HEK293 (cell line): ENCODE measurements around the gene SEMG1.

Source experiments
- CTCF ChIA-PET: fragments of 350-600 bp; formaldehyde crosslinking; extraction: SDS; loops from one replicate; lab custom pipeline; 2021; ENCODE audit warnings: antibody characterized with exemption; lab: Yijun Ruan, JAX
- POLR2A ChIA-PET: fragments of 300-600 bp; formaldehyde crosslinking; extraction: SDS; loops from one replicate; lab custom pipeline; 2020; ENCODE audit warnings: antibody characterized with exemption, inconsistent platforms; lab: Yijun Ruan, JAX
- H3K27ac ChIP-seq: fragments of 200-500 bp; sonication (Bioruptor generic); 2 replicates; pipeline ENCODE4 v1.5.1; 2014; ENCODE audit warnings: low read depth, low read length, control low read depth, inconsistent platforms; ENCODE audit errors: extremely low read depth
- H3K36me3 ChIP-seq, 2 experiments: fragments of 200-500 bp in 1 of 2; sonication (Bioruptor generic) in 1 of 2; 1 replicate in 1 of 2; 2 replicates in 1 of 2; pipeline ENCODE4 v1.5.1; 2014 to 2017; ENCODE audit warnings: inconsistent platforms in 2 of 2, low read length in 2 of 2; ENCODE audit not compliant: control insufficient read depth in 2 of 2, insufficient read depth in 1 of 2
- H3K4me1 ChIP-seq: fragments of 200-500 bp; sonication (Bioruptor generic); 2 replicates; pipeline ENCODE4 v1.5.1; 2014; ENCODE audit warnings: mild to moderate bottlenecking, low read length, inconsistent platforms; ENCODE audit not compliant: control insufficient read depth, insufficient read depth
- H3K4me3 ChIP-seq: 2 replicates; pipeline ENCODE4 v1.5.1; 2011; ENCODE audit warnings: low read depth, mild to moderate bottlenecking, control low read depth, low read length, moderate library complexity
- H3K9me3 ChIP-seq: fragments of 200-500 bp; sonication (Bioruptor generic); 2 replicates; pipeline ENCODE4 v1.5.1; 2014; ENCODE audit warnings: low read depth, low read length, inconsistent platforms; ENCODE audit not compliant: control insufficient read depth, insufficient read depth
- GLI4 ChIP-seq: fragments of 450-650 bp; formaldehyde crosslinking; IDR thresholded peaks from 2 replicates; pipeline ENCODE4 v1.5.1; 2016; ENCODE audit warnings: missing biosample characterization, missing genetic modification characterization
- KLF9 ChIP-seq: fragments of 450-650 bp; formaldehyde crosslinking; IDR thresholded peaks from 2 replicates; pipeline ENCODE4 v1.5.1; 2016; ENCODE audit warnings: missing biosample characterization, missing genetic modification characterization, low read depth
- PRDM1 ChIP-seq: fragments of 450-650 bp; formaldehyde crosslinking; IDR thresholded peaks from 2 replicates; pipeline ENCODE4; 2016; ENCODE audit warnings: missing biosample characterization, missing genetic modification characterization
- SETDB1 ChIP-seq: IDR thresholded peaks from one replicate; pipeline ENCODE4 v1.6.1; 2017; ENCODE audit warnings: mild to moderate bottlenecking, low read length, moderate library complexity, mixed read lengths; ENCODE audit not compliant: insufficient read length
- TRIM28 ChIP-seq: IDR thresholded peaks from 2 replicates; pipeline ENCODE4 v1.6.1; 2011; ENCODE audit warnings: low read length, control low read depth, borderline replicate concordance
- YY1 ChIP-seq: fragments of 450-650 bp; formaldehyde crosslinking; IDR thresholded peaks from 2 replicates; pipeline ENCODE4 v1.5.1; 2018; ENCODE audit warnings: missing biosample characterization, missing genetic modification characterization
- ZBTB1 ChIP-seq: fragments of 450-650 bp; formaldehyde crosslinking; IDR thresholded peaks from 2 replicates; pipeline ENCODE4 v1.5.1; 2016; ENCODE audit warnings: missing biosample characterization, missing genetic modification characterization
- ZBTB11 ChIP-seq: fragments of 450-650 bp; formaldehyde crosslinking; conservative IDR thresholded peaks from 2 replicates; pipeline ENCODE4 v1.5.1; 2016; ENCODE audit warnings: low read depth, missing biosample characterization, missing genetic modification characterization
- ZBTB17 ChIP-seq: fragments of 450-650 bp; formaldehyde crosslinking; IDR thresholded peaks from 2 replicates; pipeline ENCODE4 v1.5.1; 2016; ENCODE audit warnings: missing biosample characterization, missing genetic modification characterization
- ZFP3 ChIP-seq: fragments of 450-650 bp; formaldehyde crosslinking; IDR thresholded peaks from 2 replicates; pipeline ENCODE4 v1.5.1; 2016; ENCODE audit warnings: low read depth, missing biosample characterization, missing genetic modification characterization
- ZFP41 ChIP-seq: fragments of 450-650 bp; formaldehyde crosslinking; IDR thresholded peaks from 2 replicates; pipeline ENCODE4 v1.5.1; 2016; ENCODE audit warnings: missing biosample characterization, missing genetic modification characterization, borderline replicate concordance
- ZFP69B ChIP-seq: fragments of 450-650 bp; formaldehyde crosslinking; IDR thresholded peaks from 2 replicates; pipeline ENCODE4 v1.5.1; 2016; ENCODE audit warnings: missing biosample characterization, missing genetic modification characterization
- ZNF121 ChIP-seq: fragments of 450-650 bp; formaldehyde crosslinking; IDR thresholded peaks from 2 replicates; pipeline ENCODE4 v1.5.1; 2016; ENCODE audit warnings: missing biosample characterization, missing genetic modification characterization
- ZNF133 ChIP-seq: fragments of 450-650 bp; formaldehyde crosslinking; IDR thresholded peaks from 2 replicates; pipeline ENCODE4 v1.5.1; 2016; ENCODE audit warnings: missing biosample characterization, missing genetic modification characterization
- ZNF184 ChIP-seq: fragments of 450-650 bp; IDR thresholded peaks from 2 replicates; pipeline ENCODE4 v1.5.1; 2018; ENCODE audit warnings: missing biosample characterization, mild to moderate bottlenecking, missing genetic modification characterization
- ZNF266 ChIP-seq: fragments of 450-650 bp; formaldehyde crosslinking; IDR thresholded peaks from 2 replicates; pipeline ENCODE4 v1.5.1; 2016; ENCODE audit warnings: missing biosample characterization, missing genetic modification characterization, low read depth
- ZNF274 ChIP-seq, 2 experiments: fragments of 200-500 bp in 1 of 2; fragments of 450-650 bp in 1 of 2; sonication (Bioruptor generic) in 1 of 2; formaldehyde crosslinking in 1 of 2; IDR thresholded peaks; 2 replicates each; pipeline versions ENCODE4 v1.5.1 to v1.6.1; 2014 to 2016; ENCODE audit warnings: borderline replicate concordance in 1 of 2, inconsistent platforms in 1 of 2, low read length in 1 of 2, missing biosample characterization in 1 of 2, missing genetic modification characterization in 1 of 2
- ZNF280D ChIP-seq: fragments of 450-650 bp; formaldehyde crosslinking; IDR thresholded peaks from 2 replicates; pipeline ENCODE4 v1.5.1; 2016; ENCODE audit warnings: missing biosample characterization, missing genetic modification characterization
- ZNF394 ChIP-seq: fragments of 450-650 bp; formaldehyde crosslinking; IDR thresholded peaks from 2 replicates; pipeline ENCODE4 v1.5.1; 2016; ENCODE audit warnings: missing biosample characterization, missing genetic modification characterization, mild to moderate bottlenecking, moderate library complexity, borderline replicate concordance
- ZNF423 ChIP-seq: fragments of 450-650 bp; formaldehyde crosslinking; IDR thresholded peaks from 2 replicates; pipeline ENCODE4 v1.5.1; 2016; ENCODE audit warnings: missing biosample characterization, missing genetic modification characterization
- ZNF521 ChIP-seq: fragments of 450-650 bp; formaldehyde crosslinking; IDR thresholded peaks from 2 replicates; pipeline ENCODE4 v1.5.1; 2017; ENCODE audit warnings: missing biosample characterization, mild to moderate bottlenecking, missing genetic modification characterization
- ZNF530 ChIP-seq: fragments of 450-650 bp; formaldehyde crosslinking; IDR thresholded peaks from 2 replicates; pipeline ENCODE4 v1.5.1; 2016; ENCODE audit warnings: low read depth, missing biosample characterization, missing genetic modification characterization
- ZNF549 ChIP-seq: fragments of 450-650 bp; IDR thresholded peaks from 2 replicates; pipeline ENCODE4 v1.5.1; 2018; ENCODE audit warnings: missing biosample characterization, missing genetic modification characterization, mild to moderate bottlenecking, inconsistent platforms, moderate library complexity
- ZNF555 ChIP-seq: fragments of 450-650 bp; formaldehyde crosslinking; conservative IDR thresholded peaks from 2 replicates; pipeline ENCODE4 v1.5.1; 2017; ENCODE audit warnings: missing biosample characterization, mild to moderate bottlenecking, missing genetic modification characterization, inconsistent platforms
- ZNF571 ChIP-seq: fragments of 450-650 bp; formaldehyde crosslinking; IDR thresholded peaks from 2 replicates; pipeline ENCODE4 v1.5.0; 2017; ENCODE audit warnings: missing biosample characterization, missing genetic modification characterization
- ZNF580 ChIP-seq: fragments of 450-650 bp; formaldehyde crosslinking; IDR thresholded peaks from 2 replicates; pipeline ENCODE4 v1.5.1; 2016; ENCODE audit warnings: missing biosample characterization, missing genetic modification characterization
- ZNF610 ChIP-seq: fragments of 450-650 bp; formaldehyde crosslinking; IDR thresholded peaks from 2 replicates; pipeline ENCODE4 v1.5.1; 2016; ENCODE audit warnings: missing biosample characterization, missing genetic modification characterization, borderline replicate concordance
- ZNF621 ChIP-seq: fragments of 450-650 bp; formaldehyde crosslinking; IDR thresholded peaks from 2 replicates; pipeline ENCODE4 v1.5.1; 2017; ENCODE audit warnings: missing biosample characterization, missing genetic modification characterization
- ZNF670 ChIP-seq: fragments of 450-650 bp; formaldehyde crosslinking; IDR thresholded peaks from 2 replicates; pipeline ENCODE4 v1.5.1; 2016; ENCODE audit warnings: missing biosample characterization, missing genetic modification characterization, low read depth
- ZNF777 ChIP-seq: fragments of 450-650 bp; formaldehyde crosslinking; IDR thresholded peaks from 2 replicates; pipeline ENCODE4 v1.5.1; 2017; ENCODE audit warnings: missing biosample characterization, missing genetic modification characterization, borderline replicate concordance
- ZNF785 ChIP-seq: fragments of 450-650 bp; formaldehyde crosslinking; IDR thresholded peaks from 2 replicates; pipeline ENCODE4 v1.5.1; 2016; ENCODE audit warnings: missing biosample characterization, missing genetic modification characterization

Gene SEMG1

GRCh38 chr20:45189861-45190260 is 17.0 kb upstream of the SEMG1 start:
- POLR2A ChIA-PET, result no interaction called here
- TF ChIP-seq ZNF266 (no peak), SETDB1 (no peak), ZFP69B (no peak), PRDM1 (tag by site-specific recombination) (no peak), YY1 (tag by site-specific recombination) (no peak), ZNF777 (tag by site-specific recombination) (no peak), KLF9 (no peak), ZFP41 (tag by site-specific recombination) (no peak), ZNF621 (tag by site-specific recombination) (no peak), ZFP3 (no peak), ZNF571 (tag by site-specific recombination) (no peak), ZNF423 (no peak), TRIM28 (no peak), ZNF610 (tag by site-specific recombination) (no peak), ZNF555 (tag by site-specific recombination) (no peak), ZNF549 (no peak), ZBTB11 (tag by site-specific recombination) (no peak), ZNF133 (tag by site-specific recombination) (no peak), ZNF280D (tag by site-specific recombination) (no peak)
- TF ChIP-seq, all 188 proteins: peak for 0
- CTCF ChIA-PET, result interaction anchor here (0.9 to 1.2 kb wide), 3 partner anchors 52 to 104 kb away, joined by 3 to 4 read pairs (median 3); no protein-coding TSS in a partner anchor

GRCh38 chr20:45191926-45192325 is 14.9 kb upstream of the SEMG1 start:
- Histone ChIP-seq H3K4me1 (no peaks in the 10 kb centered on the region), H3K27ac (no peak overlapping the region), H3K4me3 (no peak overlapping the region), H3K36me3 (no peaks in the 10 kb centered on the region), H3K9me3 (no peaks in the 10 kb centered on the region)
- CTCF ChIA-PET, result no interaction called here
- POLR2A ChIA-PET, result no interaction called here
- no peak for TF ChIP-seq ZNF530 (tag by site-specific recombination)
- TF ChIP-seq ZNF394, result no peak
- no peak for TF ChIP-seq GLI4 (tag by site-specific recombination)
- no peak for TF ChIP-seq ZNF521 (tag by site-specific recombination)
- TF ChIP-seq ZNF274 (IDR thresholded peaks at IDR 0.05; ENCODE audit: low read length), result no peak
- no peak for TF ChIP-seq ZNF274 (tag by site-specific recombination; IDR thresholded peaks at IDR 0.05; ENCODE audit: borderline replicate concordance)
- no peak for TF ChIP-seq ZNF785
- TF ChIP-seq ZNF121 (tag by site-specific recombination), result no peak
- no peak for TF ChIP-seq ZBTB1
- no peak for TF ChIP-seq ZBTB17 (tag by site-specific recombination)
- TF ChIP-seq ZNF184 (tag by site-specific recombination), result no peak
- no peak for TF ChIP-seq ZNF580 (tag by site-specific recombination)
- no peak for TF ChIP-seq ZNF670

More at GRCh38 chr20:45189861-45190260, 17.0 kb upstream of the SEMG1 start:
- no peaks in the 10 kb centered on the region for H3K36me3 ChIP-seq
- no peak overlapping the region for H3K4me3 ChIP-seq
- no peaks in the 10 kb centered on the region for H3K4me1 ChIP-seq
- H3K9me3 ChIP-seq, result no peaks in the 10 kb centered on the region
- H3K27ac ChIP-seq, result no peak overlapping the region
